ENCODE results near the gene DOCK1.

Gene DOCK1

GRCh38 chr10:127331696-127332095, 426.5 kb downstream of the DOCK1 start:
- DNase-seq: no peak

GRCh38 chr10:127332631-127333030, 427.4 kb downstream of the DOCK1 start:
- DNase-seq: no peak

- peak; percentile 42 for DNase-seq
Measured at GRCh38 chr10:127337801-127338200, 432.6 kb downstream of the DOCK1 start.

GRCh38 chr10:127338399-127339110, 433.3 kb downstream of the DOCK1 start:
- no peak for DNase-seq

GRCh38 chr10:127343821-127344220, 438.6 kb downstream of the DOCK1 start:
- no peak for DNase-seq

- DNase-seq: no peak
Measured at GRCh38 chr10:127344346-127344745, 439.1 kb downstream of the DOCK1 start.

GRCh38 chr10:127345231-127345965, 440.2 kb downstream of the DOCK1 start:
- DNase-seq: no peak

GRCh38 chr10:127346604-127347003, 441.4 kb downstream of the DOCK1 start:
- DNase-seq: no peak

- DNase-seq: no peak
Measured at GRCh38 chr10:127347202-127347959, 442.2 kb downstream of the DOCK1 start.

- no peak for DNase-seq
Measured at GRCh38 chr10:127349737-127350136, 444.5 kb downstream of the DOCK1 start.

GRCh38 chr10:127351542-127351941, 446.3 kb downstream of the DOCK1 start:
- DNase-seq: no peak

GRCh38 chr10:127353544-127353943, 448.3 kb downstream of the DOCK1 start:
- no peak for DNase-seq

- DNase-seq: no peak
Measured at GRCh38 chr10:127354255-127354654, 449.0 kb downstream of the DOCK1 start.

GRCh38 chr10:127354992-127355391, 449.8 kb downstream of the DOCK1 start:
- no peak for DNase-seq

- DNase-seq: no peak
Measured at GRCh38 chr10:127356360-127356759, 451.1 kb downstream of the DOCK1 start.

GRCh38 chr10:127357265-127357664, 452.0 kb downstream of the DOCK1 start:
- DNase-seq: no peak

- peak; percentile 34 for DNase-seq
Measured at GRCh38 chr10:127358337-127358736, 453.1 kb downstream of the DOCK1 start.

GRCh38 chr10:127364034-127364433, 458.8 kb downstream of the DOCK1 start:
- DNase-seq: no peak

GRCh38 chr10:127368101-127368500, 462.9 kb downstream of the DOCK1 start:
- DNase-seq: no peak

GRCh38 chr10:127368929-127369328, 463.7 kb downstream of the DOCK1 start:
- no peak for DNase-seq

- DNase-seq: no peak
Measured at GRCh38 chr10:127370601-127371000, 465.4 kb downstream of the DOCK1 start.

- DNase-seq: no peak
Measured at GRCh38 chr10:127372361-127372760, 467.1 kb downstream of the DOCK1 start.

GRCh38 chr10:127374074-127374680, 468.9 kb downstream of the DOCK1 start:
- DNase-seq: no peak
